ENCODE data around the gene EIF1AD. TPM values are rescaled to one million over a fixed set of nuclear protein-coding genes. Genes with fewer than 3 reads are reported as not detected.
"Not testable (repeated sequence)": the region's sequence is repeated elsewhere in the genome, so short reads cannot be mapped to it uniquely, and the experiment has no call there.

Gene EIF1AD
- total and polyA plus RNA-seq, 9 of the 15 experiments (the other 6 are each of a cell fraction or from before 2014, with no cell fraction given) = 50.1 to 98.8 (median 58.7) TPM

DNA sequence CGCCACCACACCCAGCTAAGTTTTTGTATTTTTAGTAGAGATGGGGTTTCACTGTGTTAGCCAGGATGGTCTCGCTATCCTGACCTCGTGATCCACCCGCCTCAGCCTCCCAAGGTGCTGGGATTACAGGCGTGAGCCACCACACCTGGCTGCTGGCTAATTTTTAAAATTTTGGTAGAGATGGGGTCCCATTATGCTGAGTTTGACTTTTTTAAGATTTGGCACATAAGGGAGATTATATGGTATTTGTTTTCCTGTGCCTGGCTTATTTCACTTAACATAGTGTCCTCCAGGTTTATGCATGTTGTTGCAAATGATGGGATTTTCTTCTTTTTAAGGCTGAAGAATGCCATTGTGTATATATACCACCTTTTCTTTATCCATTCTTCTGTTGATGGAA is 51.2 kb downstream of the EIF1AD start:
- CTCF ChIA-PET (ENCODE audit: low intra/inter-chr PET ratio); in situ Hi-C loops (cut with MboI); BruUV-seq (replicated peaks); H3K36me3 ChIP-seq (ENCODE audit: control insufficient read depth, insufficient read depth, low read length); H3K4me2 ChIP-seq (ENCODE audit: insufficient read depth, low read length); H4K20me1 ChIP-seq (replicated peaks; ENCODE audit: control insufficient read depth, insufficient read depth, low read length); H3K9me3 ChIP-seq (replicated peaks; ENCODE audit: control insufficient read depth, insufficient read depth, low read depth, low read length); H3K9me1 ChIP-seq (ENCODE audit: control insufficient read depth, insufficient read depth, low read length); H3K27ac ChIP-seq (ENCODE audit: extremely low read depth, low read depth, low read length); H2AFZ ChIP-seq (ENCODE audit: low read depth, low read length); H3K9ac ChIP-seq (ENCODE audit: insufficient read depth in 1 of 2, low read depth in 2 of 2, low read length in 2 of 2); FAIRE-seq; H3K4me3 ChIP-seq; DNase-seq (ENCODE audit: extremely low read depth in 1 of 4, low spot score in 3 of 4); intact Hi-C loops (cut with micrococcal nuclease); ATAC-seq; POLR2A ChIA-PET; H3K27me3 ChIP-seq (ENCODE audit: control insufficient read depth in 2 of 2, insufficient read depth in 2 of 2, low read length in 2 of 2); H3K79me2 ChIP-seq (ENCODE audit: control insufficient read depth, insufficient read depth, low read length): not testable (repeated sequence)
- TF ChIP-seq ZNF316 (IDR thresholded peaks at IDR 0.05) (peak; percentile 72), C11orf30 (IDR thresholded peaks at IDR 0.05; ENCODE audit: low read depth) (peak; percentile 60; the same call in 1 of the 2 replicates), MAFF (IDR thresholded peaks at IDR 0.05; ENCODE audit: low read length) (peak; percentile 29; the same call in 1 of the 2 replicates)
- 69% methylated on average over 4 of the region's 5 CpGs for WGBS (ENCODE audit: insufficient coverage, low coverage, missing lambda C conversion rate)
- H3K4me1 ChIP-seq (replicated peaks in 1 of 2; ENCODE audit: control insufficient read depth in 2 of 2, insufficient read depth in 2 of 2, low read length in 2 of 2) = peaks cover 0 to 20% of the 10 kb centered on the region in 2 experiments; a peak in 2 of 5 replicates

DNA sequence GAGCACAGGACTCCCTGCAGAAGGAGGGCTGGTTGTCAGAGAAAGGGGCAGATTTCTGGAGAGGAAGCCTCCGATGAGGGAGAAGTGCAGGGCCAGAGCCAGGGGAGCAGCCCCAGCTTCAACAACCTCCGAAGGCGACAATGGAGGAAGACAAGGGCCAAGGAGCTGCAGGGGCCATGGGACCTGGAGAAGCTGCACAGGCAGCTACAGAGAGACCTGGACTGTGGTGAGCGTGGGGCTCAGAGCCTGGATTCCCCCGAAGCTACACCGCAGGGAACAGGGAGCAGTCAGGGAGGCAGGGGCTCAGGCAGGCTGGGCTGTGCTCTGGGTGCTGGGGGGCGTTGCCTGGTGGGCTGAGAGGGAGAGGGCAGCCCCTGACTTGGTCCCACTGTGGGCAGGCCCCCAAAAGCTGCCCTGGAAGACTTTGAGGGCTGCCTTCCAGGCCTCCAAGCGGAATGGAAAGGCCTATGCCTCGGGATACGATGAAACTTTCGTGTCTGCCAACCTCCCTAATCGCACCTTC is 54.3 kb downstream of the EIF1AD start:
- in situ Hi-C loops (cut with MboI) = no loop called here
- peak; percentile 52 for ATAC-seq
- Histone ChIP-seq H3K9me1 (ENCODE audit: control insufficient read depth, insufficient read depth, low read length) (no peaks in the 10 kb centered on the region), H3K36me3 (ENCODE audit: control insufficient read depth, insufficient read depth, low read length) (no peaks in the 10 kb centered on the region), H3K9ac (ENCODE audit: insufficient read depth in 1 of 2, low read depth in 2 of 2, low read length in 2 of 2) (peak overlapping the region in 1 of 2 experiments; percentile 79; a peak in 2 of 4 replicates), H3K4me2 (ENCODE audit: insufficient read depth, low read length) (no peak overlapping the region), H3K27me3 (ENCODE audit: control insufficient read depth in 2 of 2, insufficient read depth in 2 of 2, low read length in 2 of 2) (peaks cover 0 to 5% of the 10 kb centered on the region in 2 experiments; a peak in 1 of 5 replicates), H4K20me1 (replicated peaks; ENCODE audit: control insufficient read depth, insufficient read depth, low read length) (no peaks in the 10 kb centered on the region), H3K9me3 (replicated peaks; ENCODE audit: control insufficient read depth, insufficient read depth, low read depth, low read length) (no peaks in the 10 kb centered on the region), H3K27ac (ENCODE audit: extremely low read depth, low read depth, low read length) (no peak overlapping the region), H3K79me2 (ENCODE audit: control insufficient read depth, insufficient read depth, low read length) (no peaks in the 10 kb centered on the region), H3K4me1 (replicated peaks in 1 of 2; ENCODE audit: control insufficient read depth in 2 of 2, insufficient read depth in 2 of 2, low read length in 2 of 2) (peaks cover 0 to 18% of the 10 kb centered on the region in 2 experiments; a peak in 2 of 5 replicates), H3K4me3 (no peak overlapping the region), H2AFZ (ENCODE audit: low read depth, low read length) (peak overlapping the region; percentile 42; the same call in 1 of the 2 replicates)
- FAIRE-seq = no peak
- no peak for TF ChIP-seq HDGF (IDR thresholded peaks at IDR 0.05)
- no peak for TF ChIP-seq MAFF (IDR thresholded peaks at IDR 0.05; ENCODE audit: low read length)
- TF ChIP-seq SRSF7 (optimal IDR thresholded peaks at IDR 0.05; ENCODE audit: low read depth, low read length) = no peak
- no peak for TF ChIP-seq CHD1 (IDR thresholded peaks at IDR 0.05; ENCODE audit: low read length)
- no peak for TF ChIP-seq GATAD2B (IDR thresholded peaks at IDR 0.05; ENCODE audit: borderline replicate concordance)
- TF ChIP-seq XRCC5 (IDR thresholded peaks at IDR 0.05; ENCODE audit: low read depth, low read length) = no peak
- DNase-seq (ENCODE audit: extremely low read depth in 1 of 4, low spot score in 3 of 4) = no peak
- ChIA-PET POLR2A (interaction anchor here (0.9 to 2.2 kb wide), 6 partner anchors 9 to 443 kb away, joined by 3 to 7 read pairs (median 5); partner anchors contain the start of gene CCDC85B), CTCF (ENCODE audit: low intra/inter-chr PET ratio) (no interaction called here)
- 11% methylated on average over 12 of the region's 12 CpGs for WGBS (ENCODE audit: insufficient coverage, low coverage, missing lambda C conversion rate)
- intact Hi-C loops (cut with micrococcal nuclease) = no loop called here
- BruUV-seq (replicated peaks) = no TSS peak

Measured in K562 (cell line).